Globus pallidus (tissue), 1 donor: ENCODE measurements around the gene NOB1.
A peak's percentile ranks its signal among the peaks of the same experiment; 100 is the strongest.
"Not testable (repeated sequence)": the region's sequence is repeated elsewhere in the genome, so short reads cannot be mapped to it uniquely, and the experiment has no call there.

Experiments
- DNase-seq: peaks from one replicate; pipeline ENCODE4 v3.0.0-alpha.2; 2015; ENCODE audit warnings: low spot score

NOB1 gene

GRCh38 chr16:69754469-69755310 lies at the start of gene NOB1:
Gene NOB1, minus strand, starts transcription at chr16:69754926. Its CDS starts 16 bp downstream, at chr16:69754910.
- peak; percentile 97 for DNase-seq

GRCh38 chr16:69804297-69804696 lies 49.6 kb upstream of the NOB1 start:
- no peak for DNase-seq

- peak; percentile 49 for DNase-seq
Measured at GRCh38 chr16:69799611-69800031, 44.9 kb upstream of the NOB1 start.

- peak; percentile 70 for DNase-seq
Measured at GRCh38 chr16:69798466-69798865, 43.7 kb upstream of the NOB1 start.

GRCh38 chr16:69796285-69797118 lies 41.8 kb upstream of the NOB1 start:
- peak; percentile 83 for DNase-seq

GRCh38 chr16:69794486-69794885 lies 39.8 kb upstream of the NOB1 start:
- no peak for DNase-seq

GRCh38 chr16:69793526-69793925 lies 38.8 kb upstream of the NOB1 start:
- DNase-seq: no peak

GRCh38 chr16:69791391-69791847 lies 36.7 kb upstream of the NOB1 start:
- not testable (repeated sequence) for DNase-seq

GRCh38 chr16:69787883-69788282 lies 33.2 kb upstream of the NOB1 start:
- no peak for DNase-seq

- DNase-seq: no peak
Measured at GRCh38 chr16:69784586-69784985, 29.9 kb upstream of the NOB1 start.

GRCh38 chr16:69781118-69781517 lies 26.4 kb upstream of the NOB1 start:
- DNase-seq: no peak

GRCh38 chr16:69779724-69780123 lies 25.0 kb upstream of the NOB1 start:
- DNase-seq: no peak

GRCh38 chr16:69775563-69775962 lies 20.8 kb upstream of the NOB1 start:
- no peak for DNase-seq

- no peak for DNase-seq
Measured at GRCh38 chr16:69773260-69773947, 18.7 kb upstream of the NOB1 start.

- no peak for DNase-seq
Measured at GRCh38 chr16:69771651-69771967, 16.9 kb upstream of the NOB1 start.

GRCh38 chr16:69769404-69769803 lies 14.7 kb upstream of the NOB1 start:
- no peak for DNase-seq

GRCh38 chr16:69768666-69769065 lies 13.9 kb upstream of the NOB1 start:
- no peak for DNase-seq

GRCh38 chr16:69767459-69768229 lies 12.9 kb upstream of the NOB1 start:
- no peak for DNase-seq

GRCh38 chr16:69763599-69763942 lies 8.8 kb upstream of the NOB1 start:
- no peak for DNase-seq

- DNase-seq: peak; percentile 20
Measured at GRCh38 chr16:69762814-69763598, 8.3 kb upstream of the NOB1 start.
